Measurements from ENCODE around the gene SOWAHA. TPM values are rescaled to one million over a fixed set of nuclear protein-coding genes. Genes with fewer than 3 reads are reported as not detected.
"Not testable (repeated sequence)": the region's sequence is repeated elsewhere in the genome, so short reads cannot be mapped to it uniquely, and the experiment has no call there.

The SOWAHA gene
- total RNA-seq, 1 donor from 2014 or later: 22.2 TPM

GRCh38 chr5:132777209-132778069, 35.7 kb upstream of the SOWAHA start, which contains the start of gene SEPTIN8:
Gene SEPTIN8, minus strand, starts transcription at chr5:132777239. Its CDS starts 102 bp downstream, at chr5:132777137.
- peak; percentile 32 for DNase-seq (ENCODE audit: low spot score)

- no peak for DNase-seq (ENCODE audit: low spot score)
These were observed 35.0 kb upstream of the SOWAHA start for GRCh38 chr5:132778129-132778528.

GRCh38 chr5:132778856-132779255, 34.2 kb upstream of the SOWAHA start:
- DNase-seq (ENCODE audit: low spot score): no peak

GRCh38 chr5:132779961-132780360, 33.1 kb upstream of the SOWAHA start:
- DNase-seq (ENCODE audit: low spot score): no peak

GRCh38 chr5:132780577-132780976, 32.5 kb upstream of the SOWAHA start:
- DNase-seq (ENCODE audit: low spot score): no peak

- no peak for DNase-seq (ENCODE audit: low spot score)
These were observed 32.1 kb upstream of the SOWAHA start for GRCh38 chr5:132781029-132781428.

- no peak for DNase-seq (ENCODE audit: low spot score)
These were observed 31.0 kb upstream of the SOWAHA start for GRCh38 chr5:132782101-132782500.

- DNase-seq (ENCODE audit: low spot score): no peak
These were observed 27.7 kb upstream of the SOWAHA start for GRCh38 chr5:132785365-132785764.

GRCh38 chr5:132785864-132786263, 27.2 kb upstream of the SOWAHA start:
- DNase-seq (ENCODE audit: low spot score): no peak

- DNase-seq (ENCODE audit: low spot score): no peak
These were observed 26.0 kb upstream of the SOWAHA start for GRCh38 chr5:132787076-132787475.

- no peak for DNase-seq (ENCODE audit: low spot score)
These were observed 24.6 kb upstream of the SOWAHA start for GRCh38 chr5:132788508-132788907.

GRCh38 chr5:132788990-132789886, 23.9 kb upstream of the SOWAHA start:
- no peak for DNase-seq (ENCODE audit: low spot score)

- DNase-seq (ENCODE audit: low spot score): peak; percentile 57
These were observed 22.8 kb upstream of the SOWAHA start for GRCh38 chr5:132790201-132790865.

GRCh38 chr5:132791026-132791425, 22.1 kb upstream of the SOWAHA start:
- DNase-seq (ENCODE audit: low spot score): no peak

GRCh38 chr5:132797651-132798050, 15.5 kb upstream of the SOWAHA start:
- DNase-seq (ENCODE audit: low spot score): no peak

GRCh38 chr5:132799392-132799791, 13.7 kb upstream of the SOWAHA start:
- DNase-seq (ENCODE audit: low spot score): no peak

- no peak for DNase-seq (ENCODE audit: low spot score)
These were observed 12.6 kb upstream of the SOWAHA start for GRCh38 chr5:132800545-132800944.

GRCh38 chr5:132802044-132802684, 10.9 kb upstream of the SOWAHA start:
- no peak for DNase-seq (ENCODE audit: low spot score)

GRCh38 chr5:132802685-132803066, 10.4 kb upstream of the SOWAHA start:
- not testable (repeated sequence) for DNase-seq (ENCODE audit: low spot score)

- not testable (repeated sequence) for DNase-seq (ENCODE audit: low spot score)
These were observed 8.9 kb upstream of the SOWAHA start for GRCh38 chr5:132804219-132804618.

GRCh38 chr5:132805872-132806271, 7.2 kb upstream of the SOWAHA start:
- not testable (repeated sequence) for DNase-seq (ENCODE audit: low spot score)

- not testable (repeated sequence) for DNase-seq (ENCODE audit: low spot score)
These were observed 6.3 kb upstream of the SOWAHA start for GRCh38 chr5:132806804-132807162.

Measured in mucosa of gallbladder (tissue), 1 donor.